Inflammatory macrophage treated with lipopolysaccharide for 1 hour (primary cell): ENCODE results near the gene CXXC5.

Source experiments
- DNase-seq, 2 donors: peaks; one replicate each; pipeline ENCODE4 v3.0.0-alpha.2; 2020 to 2022

CXXC5 gene

DNA sequence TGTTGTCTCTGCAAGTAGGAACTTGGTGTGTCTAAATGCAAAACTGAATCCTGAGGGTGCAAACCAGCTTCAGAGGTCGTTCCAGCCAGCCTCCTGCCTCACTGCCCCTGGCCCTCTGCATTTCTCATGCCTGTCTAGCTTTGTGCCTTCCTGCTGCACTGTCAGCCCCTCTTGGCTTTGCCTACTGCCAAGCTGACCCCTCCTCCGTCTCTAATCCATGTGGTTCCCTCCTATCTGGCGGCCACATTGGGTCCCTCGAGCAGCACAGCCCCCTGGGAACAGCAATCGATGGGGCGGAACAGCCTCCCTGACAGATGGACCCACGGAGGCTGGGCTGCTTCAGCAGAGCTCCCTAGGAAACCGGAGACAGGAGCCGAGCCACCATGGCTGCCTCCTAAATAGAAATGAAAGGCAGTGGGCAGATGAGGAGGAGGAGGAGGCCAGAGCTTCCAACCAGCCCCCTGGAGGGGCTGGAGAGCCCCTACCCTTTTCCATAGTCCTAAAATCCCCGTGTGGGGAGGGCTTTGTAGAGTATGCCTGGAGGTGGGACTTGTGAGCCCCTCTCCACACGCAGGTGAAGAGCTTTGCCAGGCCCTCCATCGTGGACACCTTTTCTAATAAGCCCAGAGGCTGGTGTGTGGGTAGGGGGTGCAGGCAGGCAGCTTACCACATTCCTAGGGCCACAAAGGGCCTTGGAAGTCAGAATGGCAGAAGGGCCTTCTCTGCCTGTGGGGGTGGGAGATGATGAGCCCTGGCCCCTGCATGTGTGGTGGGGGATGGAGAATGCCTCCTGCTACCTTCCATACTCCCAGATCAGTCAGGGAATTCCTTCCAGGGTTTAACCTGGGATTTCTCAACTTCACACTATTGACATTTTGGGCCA is 9.2 kb upstream of the CXXC5 start:
- DNase-seq, result no peak

DNA sequence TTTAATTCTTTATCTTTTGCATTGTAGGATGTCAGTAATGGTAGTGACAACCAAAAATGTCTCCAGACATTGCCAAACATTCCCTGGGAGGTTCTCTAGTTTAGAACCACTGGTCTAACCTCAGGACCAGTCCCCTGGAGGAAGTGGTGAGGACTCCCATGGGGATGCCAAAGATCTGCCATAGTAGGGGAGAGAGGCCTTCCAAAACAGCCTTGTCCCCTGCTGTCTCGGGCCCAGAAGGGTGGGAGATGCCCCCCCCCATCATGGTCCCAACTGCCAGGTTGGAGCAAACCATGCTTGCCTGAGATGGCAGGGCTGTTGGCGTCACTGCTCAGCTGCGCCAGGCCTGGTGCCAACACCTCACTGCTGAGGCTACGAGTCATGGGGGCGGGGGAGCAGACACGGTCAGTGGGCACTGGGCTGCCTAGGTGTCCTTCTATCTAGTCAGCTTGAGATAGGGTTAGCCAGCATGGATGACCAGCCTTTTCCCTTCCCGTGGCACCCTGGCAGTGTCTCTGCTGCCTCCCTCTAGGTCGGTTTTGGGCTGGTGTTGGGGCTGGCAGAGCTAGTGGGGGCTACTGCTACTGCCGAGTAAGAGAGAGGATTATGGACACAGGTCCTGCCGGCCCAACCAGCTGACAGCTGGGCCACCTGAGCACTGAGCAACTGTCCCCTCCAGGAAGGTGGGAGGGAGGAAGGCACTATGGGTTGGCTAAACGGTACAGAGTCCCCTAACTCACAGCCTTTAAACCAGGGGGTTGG is 8.3 kb upstream of the CXXC5 start:
- no peak for DNase-seq

DNA sequence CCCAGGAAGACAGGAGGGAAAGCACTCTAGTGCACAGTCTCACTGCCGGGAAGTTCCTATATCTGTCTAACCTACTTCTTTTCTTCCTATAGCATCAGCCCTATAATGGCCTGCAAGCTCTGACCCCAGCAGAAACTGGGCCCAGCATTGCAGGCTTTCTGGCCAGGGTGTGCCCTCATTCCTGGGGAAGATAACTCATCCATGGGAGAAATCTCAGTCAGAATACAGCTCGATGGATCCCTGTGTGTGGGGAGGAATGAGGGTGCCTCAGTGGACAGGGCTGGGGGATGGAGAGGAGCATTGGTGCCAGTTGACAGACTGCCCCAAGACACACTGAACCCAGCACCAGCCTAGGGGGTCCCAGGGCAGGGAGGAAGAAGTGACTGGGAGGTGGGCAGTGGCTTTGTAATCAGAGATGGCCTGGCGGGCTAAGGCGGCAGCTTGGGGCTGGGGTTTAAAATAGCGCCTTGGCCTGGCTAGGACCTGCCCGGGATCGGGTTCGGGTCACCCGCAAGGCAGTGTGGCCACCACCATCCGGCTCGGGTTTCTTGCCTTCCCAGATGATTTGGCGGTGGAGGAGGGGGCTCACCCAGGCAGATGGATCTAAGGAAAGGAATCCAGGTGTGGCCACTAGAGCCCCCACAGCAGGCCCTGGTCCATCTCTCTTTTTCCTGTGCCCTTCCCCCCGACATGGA is 7.6 kb upstream of the CXXC5 start:
- DNase-seq, result no peak

DNA sequence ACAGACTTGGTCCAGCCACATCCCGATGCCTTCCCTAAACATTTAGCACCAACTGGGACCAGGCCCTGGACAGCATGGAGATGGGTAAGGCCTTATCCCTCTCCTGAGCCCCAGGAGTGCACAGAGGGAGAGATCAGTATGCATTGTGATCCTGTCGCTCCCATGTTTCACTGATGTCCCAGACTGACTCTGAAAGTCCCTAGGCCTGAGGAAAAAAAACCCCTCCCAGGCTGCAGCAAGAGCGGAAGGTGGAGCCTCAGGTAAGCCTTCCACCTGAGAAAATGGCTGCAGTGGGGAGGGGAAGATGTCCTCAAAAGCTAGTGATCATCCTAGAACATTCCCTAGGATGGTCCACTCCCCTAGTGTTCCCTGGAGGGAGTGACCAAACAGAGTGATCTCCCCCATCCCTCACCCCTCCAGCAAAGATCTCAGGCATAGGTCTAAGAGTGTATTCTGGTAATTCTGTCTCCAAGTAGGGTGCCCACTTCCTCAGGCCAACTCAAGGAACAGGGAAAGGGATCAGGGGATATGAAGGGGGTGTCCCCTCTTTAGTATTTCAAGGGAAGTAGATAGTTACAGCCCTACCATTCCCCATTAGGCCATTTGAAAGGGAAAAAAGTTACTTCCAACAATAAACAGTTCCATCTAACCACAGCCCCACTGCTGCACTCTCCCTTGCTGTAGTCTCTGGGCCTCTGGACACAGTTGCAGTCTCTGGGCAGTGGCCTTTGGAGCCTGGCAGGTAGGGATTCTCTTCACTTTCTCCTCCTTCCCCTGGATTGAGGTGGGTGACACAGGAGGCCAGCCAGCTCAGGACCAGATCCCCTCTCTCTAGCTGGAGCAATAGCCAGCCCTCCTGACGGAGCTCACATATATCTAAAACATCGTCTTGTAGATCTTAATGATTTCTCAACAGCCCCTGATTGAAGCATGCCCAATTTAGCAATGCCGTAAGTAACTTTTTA is 6.8 kb upstream of the CXXC5 start:
- peak in 1 of 2 donors; percentile 15 for DNase-seq

DNA sequence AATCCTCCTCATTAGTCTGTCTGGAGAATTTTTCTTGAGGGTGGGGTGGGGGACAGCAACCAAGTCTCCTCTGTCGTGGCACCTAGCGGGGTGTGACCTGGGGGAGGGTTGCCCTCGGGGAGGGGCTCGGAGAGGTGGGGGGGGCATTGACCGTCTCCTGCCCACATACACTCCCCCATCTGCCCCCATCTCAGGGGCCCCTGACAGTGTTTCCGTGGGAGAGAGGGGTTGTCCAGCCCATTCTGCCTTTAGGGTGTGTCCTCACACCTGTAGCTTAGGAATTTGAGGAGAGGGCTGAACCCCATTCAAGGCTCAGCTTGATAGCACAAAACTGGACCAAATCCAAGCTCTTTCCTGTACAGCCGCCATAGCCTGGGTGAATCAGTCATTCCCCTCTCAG is 5.9 kb upstream of the CXXC5 start:
- DNase-seq, result no peak

DNA sequence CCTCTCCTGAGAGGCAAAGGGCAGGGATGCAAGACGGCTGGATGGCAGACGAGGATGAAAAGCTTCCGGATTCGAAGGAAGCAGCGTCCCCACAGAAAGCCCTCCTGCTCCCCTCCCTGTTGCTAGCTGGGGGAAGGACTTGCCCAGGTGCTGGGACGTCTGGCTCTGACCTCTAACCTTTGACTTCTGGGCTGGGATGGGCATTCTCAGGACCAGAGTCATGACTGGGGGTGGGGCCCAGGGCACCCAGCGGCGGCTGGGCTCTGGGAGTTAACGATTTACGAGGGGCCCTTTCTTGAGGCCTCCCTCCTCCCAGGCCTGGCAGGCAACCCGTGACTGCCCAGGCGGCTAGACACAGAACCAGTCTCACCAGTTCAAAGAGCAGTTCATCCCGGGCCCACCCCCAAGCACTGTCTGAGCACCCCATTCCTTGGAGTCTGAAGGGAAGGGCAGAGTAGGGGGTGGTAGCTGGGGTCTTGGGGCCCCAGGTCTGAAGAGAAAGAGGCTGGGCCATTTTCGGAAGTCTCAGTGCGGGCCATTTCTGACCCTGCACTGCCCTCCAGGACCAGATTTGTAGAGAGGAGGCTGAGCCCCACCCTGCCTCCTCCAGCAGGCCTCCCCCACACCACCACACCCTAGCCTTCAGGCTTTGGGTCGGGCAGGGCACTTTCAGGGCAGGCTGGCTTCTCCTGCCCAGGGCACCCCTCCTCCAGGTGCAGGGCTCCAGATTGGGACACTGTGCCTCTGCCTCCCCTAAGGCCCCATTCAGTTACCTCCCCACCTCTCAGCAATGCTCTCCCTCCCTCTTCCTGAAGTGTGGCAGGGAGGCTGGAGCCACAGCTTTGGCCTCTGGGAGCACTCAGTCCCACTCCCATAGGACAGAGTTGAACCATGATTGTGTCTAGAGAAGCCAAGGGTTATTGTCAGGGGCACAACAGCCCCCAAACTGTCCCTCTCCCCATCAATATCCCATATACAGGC is 5.0 kb upstream of the CXXC5 start:
- DNase-seq, result no peak

DNA sequence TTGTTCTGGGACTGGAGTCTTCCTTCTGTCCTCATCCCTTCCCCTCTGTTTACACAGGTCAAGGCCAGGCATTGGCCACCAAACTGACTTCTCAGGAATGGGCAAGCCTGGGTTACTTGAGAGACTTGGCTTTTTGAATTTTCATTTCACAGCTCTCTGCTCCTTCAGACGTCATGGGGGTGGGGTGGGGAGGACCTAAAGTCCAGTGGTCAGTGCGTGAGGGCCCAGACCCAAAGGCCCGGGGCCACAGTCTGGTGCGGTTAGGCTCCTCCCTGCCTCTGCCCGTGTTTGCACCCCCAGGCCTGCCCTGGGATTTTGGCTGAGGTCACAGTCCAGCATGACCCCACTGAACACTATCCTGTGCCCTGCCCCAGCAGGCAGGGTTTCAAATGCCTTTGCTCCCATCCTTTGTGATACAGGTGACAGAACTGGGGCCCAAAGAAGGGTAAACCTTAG is 4.1 kb upstream of the CXXC5 start:
- no peak for DNase-seq

DNA sequence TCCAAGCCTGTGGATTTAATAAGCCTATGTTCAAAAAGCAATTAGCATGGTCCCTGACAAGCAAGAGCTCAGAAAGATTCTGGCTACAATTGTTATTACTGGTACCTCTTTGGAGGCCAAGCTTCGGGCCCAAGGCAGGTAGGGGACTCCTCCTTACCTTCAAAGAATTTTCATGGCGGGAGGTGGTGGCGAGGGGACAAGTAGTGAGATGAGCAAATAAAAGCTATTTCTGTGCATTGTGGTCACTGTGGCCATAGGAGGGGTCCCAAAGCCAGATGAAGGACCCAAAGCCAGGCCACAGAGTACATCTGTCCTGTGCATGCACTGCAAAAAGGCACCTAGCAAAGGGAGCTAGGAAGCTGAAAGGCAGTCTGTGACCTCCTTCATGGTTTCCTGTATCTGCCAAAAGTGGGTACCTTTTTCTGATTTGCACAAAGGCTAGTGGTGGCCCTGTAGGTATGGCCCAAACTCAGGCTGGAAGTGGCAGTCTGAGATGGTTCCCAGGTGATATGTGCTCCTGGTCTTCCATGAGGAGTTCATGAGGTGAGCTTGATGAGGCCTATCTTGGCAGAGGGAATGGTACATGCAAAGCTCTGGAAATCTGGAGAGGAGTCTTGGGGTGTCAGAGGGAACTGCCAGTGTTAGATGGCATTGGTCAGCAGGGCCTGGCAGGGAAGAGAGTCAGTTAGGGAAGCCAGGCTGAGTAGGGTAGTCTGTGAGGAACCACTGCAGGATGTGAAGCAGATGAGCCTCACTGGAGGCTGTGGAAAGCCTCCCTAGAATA is 3.3 kb upstream of the CXXC5 start:
- DNase-seq, result no peak

DNA sequence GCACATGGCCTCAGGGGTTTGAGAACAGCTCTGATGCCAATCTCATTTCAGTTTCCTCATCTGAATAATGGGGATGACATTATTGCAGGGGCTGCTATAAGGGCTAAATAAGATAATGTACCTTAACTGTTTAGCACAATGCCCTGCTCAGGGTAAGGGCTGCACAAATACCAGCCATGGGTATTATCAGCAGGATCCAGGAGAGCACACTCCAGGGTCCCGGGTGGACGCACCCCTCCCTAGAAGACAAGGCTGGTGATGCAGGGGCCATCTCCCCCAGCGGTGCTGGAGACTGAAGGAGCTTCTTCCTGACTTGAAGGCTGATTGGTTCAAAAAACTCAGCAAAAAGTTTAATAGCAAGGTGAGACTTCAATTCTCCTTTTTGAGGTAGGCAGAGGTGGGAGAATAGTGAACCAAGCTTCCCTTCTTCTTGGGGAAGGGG is 2.7 kb upstream of the CXXC5 start:
- DNase-seq, result no peak

DNA sequence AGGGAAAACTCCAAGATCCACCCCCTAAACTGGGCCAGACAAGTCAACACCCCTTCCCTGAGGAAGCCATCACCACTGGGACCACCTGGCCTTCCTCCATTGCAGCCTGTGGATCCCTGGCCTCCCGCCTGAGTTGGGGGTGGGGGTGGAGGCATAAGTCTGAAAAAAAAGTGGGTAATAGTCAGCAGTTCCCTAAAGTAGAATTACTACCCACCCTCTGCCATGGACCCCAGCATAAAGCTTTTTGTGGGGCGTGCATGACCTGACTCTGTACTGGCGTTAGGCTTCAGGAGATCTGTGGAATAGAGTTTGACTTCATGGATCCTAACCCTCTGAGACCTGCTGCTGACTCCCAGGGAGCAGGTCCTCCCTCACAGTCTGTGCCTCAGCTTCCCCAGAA is 2.0 kb upstream of the CXXC5 start:
- DNase-seq, result no peak

DNA sequence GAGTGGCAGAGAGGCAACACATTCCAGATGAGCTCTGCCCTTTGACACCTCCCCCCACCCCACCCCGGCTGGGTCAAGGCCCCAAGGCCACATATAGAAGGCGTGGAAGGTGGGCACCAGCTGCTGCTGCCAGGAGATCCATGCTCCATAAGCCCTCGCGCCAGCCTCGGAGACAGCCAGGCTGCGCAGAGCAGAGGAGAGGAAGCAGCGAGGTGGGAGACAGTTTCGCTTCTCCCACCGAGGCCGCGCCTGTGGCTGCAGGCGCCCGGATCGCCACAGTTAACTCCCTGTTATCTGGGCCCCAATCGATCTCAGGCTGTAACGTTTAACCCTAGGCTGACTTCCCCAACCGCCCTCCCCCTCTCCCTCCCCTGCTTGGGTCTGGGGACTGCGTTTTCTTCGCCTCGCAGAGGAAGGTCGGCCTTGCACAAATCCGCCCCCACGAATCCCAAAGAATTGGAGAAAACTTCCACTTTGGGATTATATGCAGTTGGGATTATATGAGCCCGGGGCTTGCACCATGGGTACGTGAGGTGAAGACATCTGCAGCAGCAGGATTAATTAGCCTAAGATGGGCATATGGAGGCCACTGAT is 1.1 kb upstream of the CXXC5 start:
- peak; percentile 62 to 67 for DNase-seq

DNA sequence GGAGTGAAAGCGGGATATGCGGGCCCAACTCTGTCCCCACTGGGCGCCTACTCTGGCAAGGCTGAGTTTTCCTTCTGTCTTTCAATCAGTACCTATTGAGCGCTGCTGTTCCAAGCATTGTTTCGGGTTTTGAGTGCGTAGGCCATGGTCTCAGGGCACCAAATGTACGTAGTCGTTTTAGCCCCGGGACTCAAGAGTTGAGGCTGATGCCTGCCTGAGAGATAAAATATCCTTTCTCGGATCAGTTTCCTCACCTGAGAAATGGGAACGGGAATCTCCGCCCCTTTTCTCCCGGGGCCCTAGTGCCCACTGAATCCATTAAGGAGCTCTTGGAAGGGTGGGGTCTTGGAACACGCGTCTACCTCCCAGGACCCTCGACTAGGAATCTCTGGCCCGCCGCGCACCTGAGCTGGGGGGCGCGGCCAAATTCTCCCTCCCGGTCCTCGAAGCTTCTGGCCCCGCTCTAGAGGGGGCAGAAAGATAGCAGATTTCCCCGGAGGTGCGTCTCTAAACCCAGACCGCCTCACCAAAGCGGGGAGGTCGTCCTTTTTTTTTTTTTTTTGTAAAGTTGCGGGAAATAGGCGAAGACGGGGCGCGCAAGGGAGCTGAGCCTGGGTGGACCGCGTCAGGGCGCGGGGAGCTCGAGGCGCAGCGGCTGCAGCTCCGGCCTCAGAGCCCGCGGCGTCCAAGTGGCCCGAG is 494 bp upstream of the CXXC5 start:
- DNase-seq, result no peak

DNA sequence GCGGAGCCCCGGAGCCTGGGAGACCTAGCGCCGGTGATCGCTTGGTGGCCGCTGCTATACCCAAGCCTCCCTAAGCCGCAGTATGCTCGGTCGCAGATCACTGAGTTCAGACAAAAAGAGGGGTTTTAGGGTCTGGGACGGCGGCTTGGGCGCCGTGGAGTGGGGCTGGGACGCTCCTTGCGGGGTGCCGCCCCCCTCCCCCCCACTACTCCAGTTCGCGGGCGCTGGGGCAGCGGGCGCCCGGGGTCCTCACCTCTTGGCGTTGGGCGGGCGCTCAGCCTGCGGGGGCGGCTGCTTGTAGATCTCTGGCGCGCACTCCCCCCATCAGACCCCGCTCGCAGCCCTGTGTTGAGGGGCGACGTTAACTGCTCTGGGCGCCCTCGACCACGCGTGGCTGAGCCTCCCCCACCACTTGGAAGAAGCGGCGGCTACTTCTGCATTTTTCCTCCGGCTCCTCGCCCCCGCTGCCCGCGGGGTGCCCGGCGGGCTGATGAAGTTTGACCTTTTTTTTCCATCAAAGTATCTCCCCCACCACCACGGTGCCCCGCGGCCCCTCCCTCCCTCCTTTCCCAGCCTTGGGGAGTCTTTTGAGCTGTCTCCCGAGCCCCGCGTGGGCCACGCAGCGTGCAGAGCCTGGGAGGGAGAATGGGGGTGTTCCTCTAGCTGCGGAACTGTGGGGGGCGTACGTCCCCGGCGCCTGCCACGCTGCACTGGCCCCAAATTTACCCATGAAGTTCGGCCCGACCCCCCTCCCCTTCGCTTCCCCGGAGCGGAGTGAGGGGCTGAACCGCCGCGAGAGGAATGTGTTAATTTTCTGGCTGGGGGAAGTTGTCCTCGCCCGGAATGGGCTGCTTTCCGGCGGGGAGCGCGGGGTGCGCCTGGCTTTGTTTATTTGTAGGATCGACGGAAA is 1.2 kb downstream of the CXXC5 start:
- peak; percentile 70 to 84 for DNase-seq

DNA sequence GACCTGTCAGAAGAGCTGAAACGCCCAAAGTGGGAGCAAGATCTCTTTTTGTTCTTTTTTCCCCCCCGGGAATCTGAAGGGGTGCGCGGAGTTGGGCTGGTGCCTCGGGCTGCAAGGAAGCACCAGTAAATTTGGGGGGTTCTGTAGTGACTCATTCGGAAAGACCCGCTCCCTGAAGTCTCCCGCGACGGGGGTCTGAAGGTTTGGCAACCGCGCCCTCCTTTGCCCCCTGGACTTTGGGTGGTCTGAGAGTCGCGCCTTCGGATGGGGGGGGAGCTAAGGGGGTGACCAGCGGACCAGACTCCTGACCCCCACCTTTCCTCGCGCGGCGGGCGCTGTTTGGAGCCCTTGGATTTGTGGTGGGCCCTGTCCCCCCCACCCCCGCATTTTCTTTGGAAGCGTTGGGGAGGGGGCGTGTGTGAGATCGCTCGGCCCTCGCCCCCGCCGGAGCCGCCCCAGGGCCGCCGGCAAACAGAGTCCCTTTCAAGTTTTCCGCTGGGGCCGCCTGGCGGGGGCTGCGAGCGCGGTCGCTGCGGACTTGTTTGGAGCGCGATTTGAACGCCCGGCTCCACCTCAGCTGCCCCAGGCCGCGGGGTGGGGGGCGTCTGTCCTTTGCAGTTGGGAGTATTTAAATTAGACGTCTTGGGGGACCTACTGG is 2.0 kb downstream of the CXXC5 start:
- DNase-seq, result no peak

DNA sequence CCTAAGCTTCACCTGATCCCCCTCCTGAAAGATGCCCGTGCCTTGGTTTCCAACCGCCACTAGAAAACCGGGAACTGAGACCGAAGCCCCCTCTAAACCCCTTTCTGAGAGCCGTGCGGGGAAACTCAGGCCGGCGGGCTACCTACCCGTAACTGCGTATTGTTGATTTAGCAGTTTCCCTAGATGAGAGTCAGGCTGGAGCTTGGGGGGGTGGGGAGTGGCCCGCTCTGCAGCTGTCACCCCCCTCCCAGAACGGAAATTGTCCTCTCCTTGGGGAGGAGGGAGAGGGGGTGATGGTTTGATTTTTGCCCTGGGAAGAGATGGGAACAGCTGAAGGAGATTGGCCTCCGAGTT is 2.5 kb downstream of the CXXC5 start:
- no peak for DNase-seq

DNA sequence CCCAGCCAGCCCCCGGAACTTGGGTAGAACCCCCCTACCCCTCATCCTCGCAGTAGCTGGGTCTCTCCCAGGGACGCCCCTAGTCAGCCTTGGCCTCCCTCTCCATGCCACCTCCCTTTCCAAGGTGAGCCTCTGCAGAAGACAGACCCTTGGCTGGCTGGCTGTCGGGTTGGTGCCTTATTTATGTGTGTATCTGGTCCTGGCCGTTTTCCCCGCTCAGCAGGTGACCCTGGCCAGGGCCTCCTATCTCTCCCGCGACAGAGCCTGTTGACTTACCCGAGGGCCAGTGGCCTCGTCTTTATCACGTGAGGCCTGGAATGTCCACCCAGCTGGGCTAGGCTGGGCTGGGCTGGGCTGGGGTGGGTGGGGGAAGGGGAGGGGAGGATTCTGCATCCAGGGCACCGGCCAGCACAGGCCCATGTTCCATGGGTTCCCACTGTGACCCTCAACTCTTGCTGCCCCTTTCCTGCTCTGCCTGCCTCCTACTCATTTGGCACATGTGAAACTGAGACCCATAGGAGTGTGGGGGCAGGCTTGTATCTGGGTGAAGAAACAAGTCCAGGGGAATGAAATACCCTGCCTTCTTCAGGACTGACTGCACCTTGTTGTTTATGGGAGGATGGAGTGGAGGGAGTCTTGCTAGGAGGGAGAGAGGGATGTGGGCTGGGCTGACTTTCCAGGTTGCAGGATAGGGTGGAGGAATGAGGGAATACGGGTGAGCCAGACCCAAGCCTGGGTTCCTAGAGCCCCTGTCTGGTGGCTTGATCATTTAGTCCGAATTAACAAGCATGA is 3.1 kb downstream of the CXXC5 start:
- peak; percentile 41 to 83 for DNase-seq
